Measurements from ENCODE around the gene MOB2. TPM values are rescaled to one million over a fixed set of nuclear protein-coding genes. Genes with fewer than 3 reads are reported as not detected.
"Not testable (repeated sequence)": the region's sequence is repeated elsewhere in the genome, so short reads cannot be mapped to it uniquely, and the experiment has no call there.

Gene MOB2
- total RNA-seq, 1 experiment from 2014 or later = 15.2 TPM

GRCh38 chr11:1442807-1443366 lies 43.7 kb downstream of the MOB2 start:
- no peak for DNase-seq (ENCODE audit: low spot score)

GRCh38 chr11:1442163-1442562 lies 44.4 kb downstream of the MOB2 start:
- DNase-seq (ENCODE audit: low spot score) = no peak

GRCh38 chr11:1440496-1440895 lies 46.1 kb downstream of the MOB2 start:
- no peak for DNase-seq (ENCODE audit: low spot score)

DNA sequence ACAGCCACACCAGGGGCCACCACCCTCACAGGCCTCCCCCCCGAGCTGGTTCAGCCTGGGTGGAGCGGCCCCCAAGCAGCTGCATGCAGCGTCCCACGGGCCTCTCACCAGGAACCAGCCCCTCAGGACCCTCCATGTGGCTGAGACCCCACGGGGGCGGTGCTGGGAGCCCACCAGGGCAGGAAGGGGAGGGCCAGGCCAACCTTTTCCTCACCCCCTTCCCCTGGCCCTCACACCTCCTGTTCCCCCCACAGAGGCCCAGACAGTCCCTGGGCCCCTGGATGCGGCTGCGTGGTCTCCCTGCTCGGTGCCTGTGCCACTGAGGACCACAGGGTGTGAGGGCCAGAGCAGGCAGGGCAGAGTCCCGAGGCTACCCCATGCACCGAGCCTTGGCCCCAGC lies 46.5 kb downstream of the MOB2 start:
- no peak for DNase-seq (ENCODE audit: low spot score)

GRCh38 chr11:1439341-1439740 lies 47.2 kb downstream of the MOB2 start:
- DNase-seq (ENCODE audit: low spot score) = no peak

DNA sequence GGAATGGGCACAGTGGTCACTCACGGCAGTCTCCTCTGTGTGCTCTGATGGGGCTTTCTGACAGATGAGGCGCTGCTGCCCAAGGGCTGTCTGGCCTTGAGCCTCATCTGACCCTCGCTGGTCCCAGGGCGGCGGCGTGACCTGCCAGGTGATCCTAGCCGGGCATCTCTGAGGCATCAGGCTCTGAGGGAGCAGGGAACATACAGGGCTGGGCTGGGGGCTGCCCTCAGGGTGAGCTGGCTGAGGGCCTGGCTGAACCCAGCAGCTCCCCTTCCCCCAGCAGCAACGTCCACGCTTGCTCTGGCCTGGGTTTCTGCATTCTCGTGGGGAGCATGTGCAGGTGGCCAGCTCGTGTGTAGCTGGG lies 47.6 kb downstream of the MOB2 start:
- no peak for DNase-seq (ENCODE audit: low spot score)

DNA sequence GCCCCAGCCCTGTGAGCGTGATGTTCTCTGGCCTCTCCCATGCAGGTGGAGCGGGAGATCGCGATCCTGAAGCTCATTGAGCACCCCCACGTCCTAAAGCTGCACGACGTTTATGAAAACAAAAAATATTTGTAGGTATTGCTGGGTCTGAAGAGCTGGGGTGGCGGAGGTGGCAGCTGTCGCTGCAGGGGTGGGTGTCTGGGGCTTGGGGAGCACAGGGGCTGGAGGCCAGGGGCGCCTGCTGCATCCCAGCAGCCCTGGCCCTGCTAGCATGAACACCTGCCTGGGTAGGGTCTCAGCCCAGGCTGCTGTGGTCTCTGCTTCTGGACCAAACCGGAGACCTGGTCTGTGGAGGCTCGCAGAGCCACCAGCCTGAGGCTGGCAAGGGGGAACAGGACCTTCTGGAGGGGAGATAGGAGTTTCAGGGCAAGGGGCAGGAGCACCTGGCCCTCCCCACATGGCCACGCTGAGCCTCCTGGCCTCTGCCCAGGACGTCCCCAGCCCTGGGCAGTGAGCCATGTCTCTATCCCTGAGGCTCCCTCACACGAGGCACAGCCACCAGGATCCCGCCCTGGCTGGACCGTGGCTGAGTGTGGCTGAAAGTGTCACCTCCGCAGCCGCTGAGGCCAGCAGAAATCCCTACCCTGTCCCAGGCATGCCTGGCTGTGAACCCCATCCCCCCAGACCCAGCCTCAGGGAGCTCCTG lies 48.2 kb downstream of the MOB2 start:
- no peak for DNase-seq (ENCODE audit: low spot score)

- DNase-seq (ENCODE audit: low spot score) = peak; percentile 84
These were observed 49.1 kb downstream of the MOB2 start for GRCh38 chr11:1437500-1437899.

DNA sequence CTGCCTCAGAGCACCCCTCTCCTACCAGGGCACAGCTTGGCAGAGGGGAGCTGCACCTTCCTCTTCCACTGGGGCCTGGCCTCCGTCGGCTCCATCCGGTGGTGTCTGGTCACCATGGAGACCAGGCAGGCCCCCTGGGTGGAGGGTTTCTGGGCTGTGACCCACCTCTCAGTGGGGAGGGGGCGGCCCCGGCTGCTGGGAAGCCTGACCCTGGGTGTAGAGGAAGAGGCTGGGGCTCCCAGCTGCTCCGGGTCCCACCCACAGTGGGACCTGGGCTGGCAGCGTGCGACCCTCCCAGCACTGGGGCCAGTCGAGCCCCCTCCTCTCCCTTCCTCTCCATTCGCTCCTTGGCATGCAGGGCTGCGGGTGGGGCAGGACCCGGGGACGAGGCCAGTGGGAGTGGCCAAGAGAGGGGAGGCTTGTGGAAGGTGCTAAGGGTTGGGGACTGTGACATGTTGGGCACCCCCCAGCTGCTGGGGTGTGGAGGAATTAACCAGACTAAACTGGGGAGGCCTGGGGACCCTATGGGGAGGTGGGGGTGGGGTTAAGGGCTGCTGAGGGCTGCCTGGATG lies 50.0 kb downstream of the MOB2 start:
- DNase-seq (ENCODE audit: low spot score) = no peak

GRCh38 chr11:1435820-1436467 lies 50.6 kb downstream of the MOB2 start:
- no peak for DNase-seq (ENCODE audit: low spot score)

DNA sequence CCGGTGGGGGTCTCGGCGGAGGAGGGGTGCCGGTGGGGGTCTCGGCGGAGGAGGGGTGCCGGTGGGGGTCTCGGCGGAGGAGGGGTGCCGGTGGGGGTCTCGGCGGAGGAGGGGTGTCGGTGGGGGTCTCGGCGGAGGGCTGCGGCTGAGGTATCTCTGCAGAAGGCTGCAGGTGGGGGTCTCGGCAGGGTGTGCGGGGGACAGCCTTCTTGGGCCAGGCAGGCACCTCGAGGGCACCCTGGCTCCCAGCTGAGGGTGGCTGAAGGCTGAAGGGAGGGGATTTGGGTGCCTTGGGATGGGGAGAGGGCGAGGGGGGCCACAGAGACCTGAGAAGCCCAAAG lies 51.1 kb downstream of the MOB2 start:
- not testable (repeated sequence) for DNase-seq (ENCODE audit: low spot score)

- DNase-seq (ENCODE audit: low spot score) = no peak
These were observed 52.5 kb downstream of the MOB2 start for GRCh38 chr11:1433977-1434640.

DNA sequence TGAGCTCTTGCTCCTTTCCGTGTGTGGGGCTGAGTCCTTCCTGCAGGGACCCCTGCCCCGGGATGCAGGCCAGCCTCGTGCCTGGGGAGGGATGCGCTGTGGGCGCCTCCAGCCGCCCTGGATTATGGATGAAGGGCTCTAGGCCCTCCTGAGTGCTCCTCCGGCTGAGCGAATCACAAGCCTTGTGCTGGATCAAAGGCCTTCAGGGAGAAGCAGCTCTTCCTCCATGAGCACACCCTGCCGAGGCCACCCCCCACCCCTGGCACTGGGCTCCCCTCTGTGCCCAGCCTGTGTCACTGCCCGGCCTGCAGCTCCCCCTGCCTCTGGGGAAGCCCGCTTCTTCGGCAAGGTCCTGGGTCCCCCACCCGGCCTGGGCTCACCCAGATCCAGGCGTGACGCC lies 53.0 kb downstream of the MOB2 start:
- no peak for DNase-seq (ENCODE audit: low spot score)

DNA sequence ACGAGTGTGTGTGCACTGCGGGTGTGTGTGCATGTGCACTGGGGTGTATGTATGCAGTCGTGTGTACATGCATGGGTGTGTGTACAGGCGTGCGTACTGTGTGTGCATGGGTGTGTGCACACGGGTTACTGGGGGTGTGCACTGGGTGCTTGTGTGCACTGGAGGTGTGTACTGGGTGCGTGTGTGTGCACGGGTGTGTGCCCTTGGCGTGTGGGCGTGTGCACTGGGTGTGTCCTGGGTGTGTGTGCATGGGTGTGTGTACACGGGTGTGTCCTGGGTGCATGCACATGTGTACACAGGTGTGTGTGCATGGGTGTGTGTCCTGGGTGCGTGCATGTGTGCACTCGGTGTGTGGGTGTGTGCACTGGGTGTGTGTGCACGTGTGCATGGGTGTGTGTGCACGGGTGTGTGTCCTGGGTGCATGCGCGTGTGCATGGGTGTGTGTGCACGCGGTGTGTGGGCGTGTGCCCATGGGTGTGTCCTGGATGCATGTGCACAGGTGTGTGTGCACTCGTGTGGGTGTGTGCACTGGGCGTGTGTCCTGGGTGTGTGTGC lies 57.7 kb downstream of the MOB2 start:
- no peak for DNase-seq (ENCODE audit: low spot score)

GRCh38 chr11:1425439-1425838 lies 61.1 kb downstream of the MOB2 start:
- no peak for DNase-seq (ENCODE audit: low spot score)

GRCh38 chr11:1425006-1425405 lies 61.6 kb downstream of the MOB2 start:
- no peak for DNase-seq (ENCODE audit: low spot score)

DNA sequence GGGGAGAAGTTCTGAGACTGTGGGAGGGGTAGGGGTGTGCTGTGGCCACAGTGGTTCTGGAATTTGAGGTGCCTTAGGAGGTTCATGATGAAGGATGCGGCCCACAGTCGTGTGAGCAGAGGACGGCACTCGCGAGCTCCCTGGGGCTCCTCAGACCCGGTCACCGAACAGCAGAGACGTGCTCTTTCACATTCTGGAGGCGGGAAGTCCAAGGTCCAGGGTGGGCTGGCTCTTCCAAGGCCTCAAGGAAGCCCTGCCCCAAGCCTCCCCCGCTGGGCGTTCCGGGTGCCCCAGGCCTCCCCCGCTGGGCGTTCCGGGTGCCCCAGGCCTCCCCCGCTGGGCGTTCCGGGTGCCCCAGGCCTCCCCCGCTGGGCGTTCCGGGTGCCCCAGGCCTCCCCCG lies 63.2 kb downstream of the MOB2 start:
- not testable (repeated sequence) for DNase-seq (ENCODE audit: low spot score)

GRCh38 chr11:1422981-1423380 lies 63.6 kb downstream of the MOB2 start:
- no peak for DNase-seq (ENCODE audit: low spot score)

GRCh38 chr11:1422481-1422880 lies 64.1 kb downstream of the MOB2 start:
- no peak for DNase-seq (ENCODE audit: low spot score)

GRCh38 chr11:1421291-1421690 lies 65.3 kb downstream of the MOB2 start:
- DNase-seq (ENCODE audit: low spot score) = no peak

GRCh38 chr11:1419811-1420210 lies 66.8 kb downstream of the MOB2 start:
- no peak for DNase-seq (ENCODE audit: low spot score)

All from H4 (cell line).